Stimulated activated naive CD8-positive, alpha-beta T cell treated with anti-CD3 and anti-CD28 coated beads, Interleukin-15, Interleukin-2, amounts not matched to agents 100 U/mL and 50 U/mL, for 24 hours (primary cell): ENCODE measurements around the gene BRIP1.
"Not testable (repeated sequence)": the region's sequence is repeated elsewhere in the genome, so short reads cannot be mapped to it uniquely, and the experiment has no call there.

Source experiments
- ATAC-seq: fragments of 150-1000 bp; cut with Tn5 transposase; one replicate; pipeline ENCODE4 v1.10.0; 2021
- DNase-seq: peaks from one replicate; pipeline ENCODE4 v3.0.0; 2021

Gene BRIP1

DNA sequence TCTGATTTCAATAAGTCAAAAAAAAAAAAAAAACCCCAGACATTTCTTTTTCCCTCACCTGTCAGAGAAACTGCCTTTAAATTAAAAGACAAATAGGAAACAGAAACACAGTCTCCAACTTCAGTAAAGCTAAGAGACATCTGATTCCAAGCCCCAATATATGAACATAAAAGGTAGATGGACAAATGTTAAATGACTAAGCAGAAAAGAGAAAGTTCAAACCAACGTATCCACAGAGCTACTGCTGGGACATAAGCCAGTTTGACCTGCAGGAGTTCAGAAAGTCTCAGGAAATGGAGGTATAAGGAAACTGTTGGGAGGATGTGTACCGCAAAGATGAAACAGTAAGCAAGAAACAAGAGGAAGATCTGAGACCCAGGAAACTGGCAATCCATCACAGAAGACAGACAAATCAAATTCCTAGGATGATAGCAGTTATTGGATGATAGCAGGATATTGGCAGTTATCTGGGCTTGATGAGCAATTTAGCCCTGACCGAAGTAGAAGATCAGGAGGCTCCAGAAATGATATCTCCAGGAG is 135.0 kb downstream of the BRIP1 start:
- ATAC-seq (no peak), DNase-seq (no peak)

DNA sequence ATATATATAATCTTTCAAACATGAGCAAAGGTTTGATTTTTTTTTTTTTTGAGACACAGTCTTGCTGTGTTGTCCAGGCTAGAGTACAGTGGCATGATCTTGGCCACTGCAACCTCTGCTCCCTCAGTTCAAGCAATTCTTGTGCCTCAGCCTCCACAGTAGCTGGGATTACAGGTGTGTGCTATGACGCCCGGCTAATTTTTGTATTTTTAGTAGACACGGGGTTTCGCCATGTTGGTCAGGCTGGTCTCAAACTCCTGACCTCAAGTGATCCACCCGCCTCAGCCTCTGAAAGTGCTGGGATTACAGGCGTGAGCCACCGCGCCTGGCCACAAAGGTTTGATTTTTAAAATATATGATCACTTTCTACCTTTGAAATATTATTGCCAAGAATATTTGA is 135.5 kb downstream of the BRIP1 start:
- ATAC-seq, DNase-seq: not testable (repeated sequence)

DNA sequence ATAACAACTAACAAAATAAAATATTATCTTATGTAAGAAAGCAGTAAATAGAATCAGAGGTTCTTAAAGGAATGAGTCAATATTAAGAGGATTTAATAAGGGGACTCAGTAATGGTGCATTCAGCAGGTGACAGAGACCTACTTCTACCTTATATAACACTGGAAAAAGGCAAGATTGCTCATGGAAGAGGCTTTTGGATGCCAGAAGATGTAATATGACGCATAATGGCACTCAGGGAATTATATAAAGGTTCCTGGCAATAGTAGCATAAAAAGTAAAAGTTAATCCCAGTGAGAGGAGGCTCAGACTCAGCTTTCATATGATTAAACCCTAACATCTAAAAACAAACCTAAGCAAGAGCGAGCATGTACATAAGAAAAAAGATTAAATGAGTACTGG is 136.4 kb downstream of the BRIP1 start:
- ATAC-seq, result no peak
- DNase-seq, result no peak

DNA sequence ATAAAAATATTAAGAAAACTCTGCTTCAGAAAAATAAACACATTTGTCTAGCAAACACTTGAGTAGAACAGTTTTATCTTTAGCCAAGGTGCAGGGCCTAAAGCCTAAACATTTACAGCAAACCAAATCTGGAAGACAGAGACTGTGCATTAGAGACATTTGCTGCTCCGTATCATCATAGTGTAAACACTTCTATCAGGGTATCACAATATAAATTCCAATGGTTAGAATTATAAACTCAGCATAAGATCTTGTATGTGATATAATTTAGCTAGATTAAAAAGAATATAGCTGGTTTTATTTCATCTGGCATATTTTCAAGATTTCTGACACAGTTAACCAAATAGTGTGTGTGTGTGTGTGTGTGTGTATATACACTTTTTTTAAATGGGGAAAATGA is 138.6 kb downstream of the BRIP1 start:
- no peak for DNase-seq
- ATAC-seq, result no peak

DNA sequence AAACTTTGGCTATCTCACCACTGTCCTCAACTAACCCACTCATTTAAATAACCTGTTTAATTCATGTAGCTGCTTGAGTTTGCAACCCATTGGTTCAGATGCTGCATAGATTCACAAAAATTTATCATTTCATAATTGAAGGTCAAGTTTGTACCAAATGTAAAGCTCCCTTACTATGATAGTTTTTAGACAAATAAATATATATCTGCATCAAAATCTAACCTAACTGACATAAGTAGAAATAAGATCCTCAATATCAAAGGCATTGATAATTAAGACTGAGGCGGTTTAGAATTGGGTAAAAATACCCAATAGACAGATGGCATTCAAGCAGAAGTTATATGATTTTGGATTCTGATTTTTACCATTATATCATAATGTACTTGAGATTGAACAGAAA is 139.4 kb downstream of the BRIP1 start:
- DNase-seq (no peak), ATAC-seq (no peak)

DNA sequence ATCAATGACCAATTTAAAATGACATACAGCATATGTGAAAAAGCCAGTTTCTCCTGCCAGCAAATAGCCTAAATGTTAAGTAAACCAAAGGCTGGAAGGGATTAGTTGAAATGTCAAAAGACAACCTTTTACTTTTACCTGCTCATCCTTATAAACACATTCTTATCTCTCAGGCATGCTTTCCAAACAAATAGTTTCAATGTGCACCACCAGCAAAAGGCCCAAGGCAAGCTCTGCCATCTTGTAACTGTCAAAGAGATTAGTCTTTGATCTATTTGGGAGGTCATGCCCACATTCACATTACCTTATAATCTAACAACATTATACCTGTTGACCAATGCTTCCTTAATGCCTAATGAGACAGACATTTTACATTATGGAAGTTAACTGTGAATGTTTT is 140.1 kb downstream of the BRIP1 start:
- DNase-seq (no peak), ATAC-seq (no peak)

DNA sequence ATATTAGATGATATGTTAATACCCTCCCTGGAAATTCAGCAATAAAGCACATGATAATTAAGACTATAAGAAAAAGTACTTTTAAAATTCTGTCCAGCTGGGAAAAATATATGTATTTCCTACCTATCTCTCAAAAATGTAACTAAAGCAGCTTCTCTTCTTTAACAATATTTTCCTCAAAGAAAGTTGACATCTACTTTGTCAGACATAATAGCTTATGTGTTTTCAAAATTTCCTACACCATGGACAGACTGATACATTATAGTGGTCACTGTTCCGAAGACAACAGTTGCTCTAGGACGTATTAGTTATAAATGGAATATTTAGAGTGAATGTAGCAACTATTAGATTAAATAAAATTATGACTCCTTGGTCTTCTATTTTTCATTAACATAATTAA is 140.9 kb downstream of the BRIP1 start:
- DNase-seq (no peak), ATAC-seq (no peak)

DNA sequence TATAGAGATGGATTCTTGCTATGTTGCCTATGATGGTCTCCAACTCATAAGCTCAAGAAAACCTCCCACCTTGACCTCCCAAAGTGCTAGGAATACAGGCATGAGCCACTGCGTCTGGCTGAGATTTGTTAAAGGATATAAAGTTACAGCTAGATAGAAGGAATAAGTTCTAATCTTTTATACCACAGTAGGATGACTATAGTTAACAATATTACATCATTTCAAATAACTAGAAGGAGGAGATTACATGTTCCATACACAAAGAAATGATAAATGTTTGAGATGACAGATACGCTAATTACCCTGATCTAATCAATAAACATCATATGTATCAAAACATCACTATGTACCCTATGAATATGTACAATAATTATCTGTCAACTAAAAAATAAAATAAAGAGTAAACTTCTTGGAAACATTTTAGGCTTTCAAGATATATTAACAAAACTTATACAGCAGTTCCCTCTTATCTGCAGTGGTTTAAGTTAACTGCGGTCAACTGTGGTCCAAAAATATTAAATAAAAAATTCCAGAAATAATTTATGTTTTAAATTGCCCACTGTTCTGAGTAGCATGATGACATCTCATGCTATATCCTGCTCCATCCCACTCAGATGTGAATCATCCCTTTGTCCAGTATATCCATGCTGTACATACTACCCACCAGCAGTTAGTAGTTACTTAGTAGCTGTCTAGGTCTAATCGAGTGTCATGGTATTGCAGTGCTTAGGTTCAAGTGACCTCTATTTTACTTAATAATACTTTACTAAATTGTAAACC is 143.1 kb downstream of the BRIP1 start:
- no peak for ATAC-seq
- no peak for DNase-seq

DNA sequence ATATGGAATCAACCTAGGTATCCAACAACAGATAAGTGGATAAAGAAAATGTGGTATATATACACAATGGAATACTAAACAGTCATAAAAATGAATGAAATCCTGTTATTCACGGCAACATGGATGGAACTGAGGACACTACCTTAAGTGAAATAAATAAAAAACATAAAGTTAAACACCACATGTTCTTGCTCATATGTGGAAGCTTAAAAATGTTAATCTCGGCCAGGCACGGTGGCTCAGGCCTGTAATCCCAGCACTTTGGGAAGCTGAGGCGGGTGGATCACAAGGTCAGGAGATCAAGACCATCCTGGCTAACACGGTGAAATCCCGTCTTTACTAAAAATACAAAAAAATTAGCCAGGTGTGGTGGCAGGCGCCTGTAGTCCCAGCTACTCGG is 144.1 kb downstream of the BRIP1 start:
- ATAC-seq, DNase-seq: not testable (repeated sequence)

DNA sequence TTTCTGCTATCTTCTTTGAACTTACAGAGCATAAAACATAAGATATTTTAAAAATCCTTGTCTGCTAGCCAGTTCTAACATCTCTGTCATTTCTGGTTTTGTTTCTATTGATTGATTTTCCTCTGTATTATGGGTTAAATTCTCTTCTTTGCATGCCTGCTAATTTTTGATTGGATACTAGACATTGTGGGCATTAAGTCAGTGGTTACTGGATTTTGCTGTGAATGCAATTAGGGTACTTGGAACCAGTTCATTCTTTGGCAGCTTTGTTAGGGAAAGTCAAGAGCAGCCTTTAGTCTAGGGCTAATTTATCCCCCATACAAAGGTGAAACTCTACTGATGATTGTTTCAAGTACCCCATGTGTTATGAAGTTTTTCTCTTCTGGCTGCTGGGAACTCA is 145.3 kb downstream of the BRIP1 start:
- no peak for ATAC-seq
- DNase-seq, result no peak

DNA sequence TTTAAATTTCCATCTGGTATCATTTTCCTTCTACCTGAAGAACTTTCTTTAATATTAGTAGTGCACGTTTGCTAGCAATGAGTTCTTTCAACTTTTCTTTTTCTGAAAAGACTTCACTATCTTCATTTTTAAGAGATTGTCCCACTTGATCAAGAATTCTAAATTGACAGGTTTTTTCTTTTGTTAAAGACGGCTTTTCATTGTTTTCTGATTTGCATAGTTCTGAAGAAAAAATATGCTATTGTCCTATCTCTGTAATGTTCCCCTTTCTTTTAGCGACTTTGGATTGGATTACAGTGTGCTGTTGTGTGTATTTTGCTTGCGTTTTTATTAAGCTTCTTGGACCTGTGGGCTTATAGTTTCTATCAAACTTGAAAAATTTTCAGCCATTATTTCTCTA is 146.0 kb downstream of the BRIP1 start:
- ATAC-seq (no peak), DNase-seq (no peak)

DNA sequence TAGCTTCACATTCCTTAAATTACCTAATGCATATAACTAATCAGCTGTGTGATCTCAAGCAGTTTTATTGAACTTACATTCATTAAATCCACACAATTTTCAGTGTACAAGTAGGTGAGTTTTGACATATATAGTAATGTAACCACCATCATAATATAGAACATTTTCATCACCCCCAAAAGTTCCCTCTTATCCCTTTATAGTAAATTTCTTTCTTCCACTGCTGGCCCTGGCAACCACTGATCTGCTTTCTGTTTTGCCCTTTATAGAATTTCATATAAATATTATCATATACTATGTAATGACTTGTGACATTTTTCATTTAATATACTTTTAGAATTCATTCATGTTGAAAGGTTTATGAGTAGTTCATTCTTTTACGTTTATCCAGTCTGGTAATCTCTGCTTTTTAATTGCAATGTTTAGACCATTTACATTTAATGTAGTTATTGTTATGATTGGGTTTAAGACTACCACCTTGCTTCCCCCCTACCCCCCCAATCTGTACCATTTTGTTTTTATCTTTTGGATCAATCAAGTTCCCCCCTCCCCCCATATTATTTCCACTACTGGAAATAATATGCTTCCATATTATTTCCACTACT is 147.0 kb downstream of the BRIP1 start:
- DNase-seq (no peak), ATAC-seq (no peak)

DNA sequence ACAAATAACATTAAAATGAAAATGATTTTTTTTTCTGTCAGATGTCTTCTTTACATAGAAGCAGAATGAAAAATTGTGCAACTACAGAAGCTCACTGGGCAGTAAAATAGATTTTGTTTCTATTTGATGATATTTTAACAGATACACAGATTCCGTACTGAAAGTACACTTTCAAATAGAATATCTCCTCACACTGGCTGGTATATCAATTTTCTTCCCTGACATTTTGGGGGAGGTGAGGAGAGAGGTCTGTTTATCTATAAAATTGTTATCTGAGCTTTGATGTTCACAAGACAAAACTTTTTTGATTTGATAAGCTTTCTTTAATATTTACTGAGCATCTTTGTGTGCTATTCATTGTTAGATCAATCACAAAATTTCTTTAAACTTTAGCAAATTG is 148.0 kb downstream of the BRIP1 start:
- DNase-seq, result no peak
- no peak for ATAC-seq

DNA sequence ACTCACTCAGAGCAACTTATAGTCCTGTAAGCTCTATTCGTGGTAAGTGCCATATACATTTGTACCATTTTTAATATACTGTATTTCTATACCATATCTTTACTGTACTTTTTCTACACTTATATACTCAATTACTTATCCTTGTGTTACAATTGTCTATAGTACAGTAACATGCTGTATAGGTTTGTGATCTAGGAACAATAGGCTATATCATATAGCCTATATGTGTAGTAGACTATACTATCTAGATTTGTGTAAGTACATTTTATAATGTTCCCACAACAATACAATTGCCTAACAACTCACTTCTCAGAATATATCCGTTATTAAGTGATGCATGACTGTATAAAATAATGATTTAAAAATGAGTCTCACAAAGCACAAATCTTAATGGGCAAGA is 149.0 kb downstream of the BRIP1 start:
- no peak for DNase-seq
- no peak for ATAC-seq

DNA sequence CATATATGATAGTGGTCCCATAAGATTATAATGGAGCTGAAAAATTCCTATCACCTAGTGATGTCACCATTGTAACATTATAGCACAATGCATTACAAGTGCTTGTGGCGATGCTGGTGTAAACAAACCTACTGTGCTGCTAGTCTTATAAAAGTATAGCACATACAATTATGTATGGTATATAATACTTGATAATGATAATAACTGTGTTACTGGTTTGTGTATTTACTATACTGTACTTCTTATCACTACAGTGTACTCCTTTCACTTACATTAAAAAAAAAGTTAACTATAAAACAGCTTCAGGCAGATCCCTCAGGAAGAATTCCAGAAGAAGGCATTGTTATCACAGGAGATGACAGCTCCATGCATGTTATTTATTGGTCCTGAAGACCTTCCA is 150.3 kb downstream of the BRIP1 start:
- DNase-seq, result no peak

DNA sequence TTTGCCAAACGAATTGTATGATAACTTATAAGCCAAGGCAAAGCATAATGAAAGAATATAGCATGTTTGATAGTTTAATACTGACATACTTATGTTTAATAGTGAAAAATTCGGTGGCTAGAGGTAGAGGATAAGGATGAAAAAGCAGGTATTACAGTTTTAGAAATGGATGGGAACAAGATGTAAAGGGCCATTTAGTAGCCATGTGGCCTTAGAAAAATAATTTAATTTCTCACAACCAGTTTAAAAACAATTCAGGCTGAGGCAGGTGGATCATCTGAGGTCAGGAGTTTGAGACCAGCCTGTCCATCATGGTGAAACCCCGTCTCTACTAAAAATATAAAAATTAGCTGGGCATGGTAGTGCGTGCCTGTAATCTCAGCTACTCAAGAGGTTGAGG is 152.8 kb downstream of the BRIP1 start:
- ATAC-seq, result no peak

More for the DNA sequence above, 150.3 kb downstream of the BRIP1 start:
- no peak for ATAC-seq

DNA sequence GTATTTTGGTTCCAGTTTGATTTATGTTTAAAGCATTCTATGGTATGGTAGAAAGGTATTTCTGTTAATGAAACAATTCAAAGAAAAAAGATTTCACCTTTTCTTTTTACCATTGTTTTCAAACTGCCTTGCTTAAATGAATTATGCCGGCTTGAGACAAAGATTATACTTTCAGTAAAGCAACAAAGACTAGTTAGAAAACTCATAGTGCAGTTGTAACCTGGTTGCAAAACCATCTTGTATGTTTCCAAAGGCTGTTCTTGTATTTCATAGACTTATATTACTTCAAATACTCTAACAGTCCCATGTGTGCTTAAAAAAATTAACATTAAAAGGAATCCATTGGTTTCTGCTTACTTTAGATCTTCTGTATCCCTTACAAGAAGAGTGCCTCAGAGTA is 153.8 kb downstream of the BRIP1 start:
- ATAC-seq, result no peak
- no peak for DNase-seq

More for the DNA sequence above, 152.8 kb downstream of the BRIP1 start:
- DNase-seq, result no peak

DNA sequence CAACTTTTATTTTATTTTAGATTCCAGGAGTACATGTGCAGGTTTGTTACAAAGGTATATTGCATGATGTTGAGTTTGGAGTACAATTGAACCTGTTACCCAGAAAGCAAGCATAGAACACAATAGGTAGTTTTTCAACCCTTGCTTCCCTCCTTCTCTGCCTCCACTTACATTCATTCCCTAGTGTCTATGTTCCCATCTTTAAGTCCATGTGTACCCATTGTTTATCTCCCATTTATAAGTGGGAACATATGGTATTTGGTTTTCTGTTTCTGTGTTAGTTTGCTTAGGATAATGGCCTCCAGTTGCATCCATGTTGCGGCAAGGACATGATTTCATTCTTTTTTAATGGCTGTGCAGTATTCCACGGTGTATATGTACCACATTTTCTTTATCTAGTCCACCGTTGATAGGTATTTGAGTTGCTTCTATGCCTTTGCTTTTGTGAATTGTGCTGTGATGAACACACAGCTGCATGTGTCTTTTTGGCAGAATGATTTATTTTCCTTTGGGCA is 158.3 kb downstream of the BRIP1 start:
- ATAC-seq (no peak), DNase-seq (no peak)

DNA sequence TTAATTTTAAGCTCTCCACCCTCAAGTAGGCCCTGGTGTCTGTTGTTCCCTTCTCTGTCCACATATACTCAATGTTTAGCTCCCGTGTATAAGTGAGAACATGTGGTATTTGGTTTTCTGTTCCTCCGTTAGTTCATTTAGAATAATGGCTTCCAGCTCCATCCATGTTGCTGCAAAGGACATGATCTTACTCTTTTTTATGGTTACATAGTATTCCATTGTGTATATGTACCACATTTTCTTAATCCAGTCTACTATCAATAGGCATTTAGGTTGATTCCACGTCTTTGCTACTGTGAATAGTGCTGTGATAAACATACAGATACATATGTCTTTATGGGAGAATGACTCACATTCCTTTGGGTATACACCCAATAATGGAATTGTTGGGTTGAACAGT is 160.9 kb downstream of the BRIP1 start:
- ATAC-seq, result no peak

DNA sequence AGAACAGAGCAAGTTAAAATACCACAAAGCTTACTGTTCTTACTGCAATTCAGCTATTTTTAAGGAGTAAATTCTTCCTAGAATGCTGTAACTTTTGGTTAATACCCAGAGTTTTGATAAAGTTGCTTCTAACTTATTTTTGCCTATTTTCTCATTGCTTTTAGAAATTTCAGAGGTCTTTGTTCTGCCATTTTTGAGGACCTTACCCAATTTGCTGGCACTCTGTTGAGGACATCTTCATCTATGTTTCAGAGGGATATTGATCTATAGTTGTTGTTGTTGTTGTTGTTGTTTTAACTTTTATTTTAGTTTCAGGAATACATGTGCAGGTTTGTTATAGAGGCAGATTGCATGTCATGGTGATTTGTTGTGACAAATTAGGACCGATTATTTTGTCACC is 161.3 kb downstream of the BRIP1 start:
- no peak for ATAC-seq
- DNase-seq, result no peak

More for the DNA sequence above, 160.9 kb downstream of the BRIP1 start:
- no peak for DNase-seq

DNA sequence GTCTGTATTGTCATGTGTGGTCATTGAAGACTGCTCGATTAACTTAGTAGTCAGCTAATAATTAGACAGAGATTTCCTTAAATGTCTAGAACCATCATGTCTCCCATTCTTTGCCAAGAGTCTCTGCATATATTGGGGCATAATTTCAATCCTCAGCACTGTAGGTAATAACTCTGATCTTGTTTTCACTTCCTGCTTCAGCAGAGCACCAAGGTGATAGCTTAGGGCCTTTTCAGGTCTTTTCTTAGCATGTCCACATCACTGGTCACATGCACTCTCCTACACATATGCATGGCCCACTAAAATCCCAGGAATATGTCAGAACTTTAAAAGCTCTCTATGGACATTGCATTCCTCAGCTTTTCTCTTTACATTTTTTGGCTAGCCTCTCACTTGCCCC is 162.0 kb downstream of the BRIP1 start:
- no peak for ATAC-seq
- DNase-seq, result no peak

DNA sequence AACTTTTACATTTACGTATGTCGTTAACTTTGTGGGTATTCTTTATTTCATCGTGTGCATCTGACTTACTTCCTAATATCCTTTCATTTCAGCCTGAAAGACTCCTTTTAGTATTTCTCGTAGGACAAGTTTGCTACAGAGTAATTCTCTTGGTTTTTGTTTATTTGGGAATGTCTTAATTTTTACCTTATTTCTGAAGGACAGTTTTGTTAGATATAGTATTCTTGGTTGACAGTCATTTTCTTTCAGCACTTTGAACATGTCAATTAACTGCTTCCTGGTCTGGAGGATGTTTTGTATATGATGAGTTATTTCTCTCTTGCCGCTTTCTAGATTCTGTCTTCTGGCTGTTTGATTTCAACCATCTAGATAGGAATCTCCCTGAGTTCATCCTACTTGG is 163.1 kb downstream of the BRIP1 start:
- ATAC-seq (no peak), DNase-seq (no peak)

DNA sequence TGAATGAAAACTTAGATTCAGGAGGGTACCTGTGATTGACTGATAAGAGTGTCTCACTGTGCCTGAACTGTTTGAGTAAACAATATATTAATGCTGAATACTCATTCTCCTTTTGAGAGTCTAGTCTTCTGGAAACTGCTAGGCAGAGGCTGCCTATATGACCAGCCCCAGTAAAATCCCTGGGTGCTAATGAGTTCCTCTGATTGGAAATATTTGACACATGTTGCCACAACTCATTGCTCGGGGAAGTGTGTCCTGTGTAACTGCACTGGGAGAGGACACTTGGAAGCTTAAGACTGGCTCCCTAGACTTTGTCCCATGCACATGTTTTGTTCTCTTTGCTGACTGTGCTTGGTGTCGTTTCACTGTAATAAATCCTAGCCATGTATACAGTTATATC is 163.6 kb downstream of the BRIP1 start:
- ATAC-seq, result no peak

DNA sequence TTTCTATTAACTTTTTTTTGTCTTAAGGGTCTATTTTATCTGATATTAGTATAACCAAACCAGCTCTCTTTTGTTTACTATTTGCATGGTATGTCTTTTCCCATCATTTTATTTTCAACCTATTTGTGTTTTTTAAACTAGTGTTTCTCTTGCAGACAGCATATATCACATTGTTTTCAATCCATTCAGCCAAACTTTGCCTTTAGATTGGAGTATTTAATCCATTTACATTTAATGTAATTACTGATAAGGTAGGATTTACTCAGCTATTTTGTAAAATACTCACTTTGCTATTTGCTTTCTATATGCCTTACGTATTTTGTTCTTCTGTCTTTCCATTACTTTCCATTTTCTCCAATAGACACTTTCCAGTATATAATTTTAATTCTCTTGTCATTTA is 164.3 kb downstream of the BRIP1 start:
- ATAC-seq (no peak), DNase-seq (no peak)

More for the DNA sequence above, 163.6 kb downstream of the BRIP1 start:
- no peak for DNase-seq
